Measurements from ENCODE around the gene SPIRE2. TPM values are rescaled to one million over a fixed set of nuclear protein-coding genes. Genes with fewer than 3 reads are reported as not detected.
"Not testable (repeated sequence)": the region's sequence is repeated elsewhere in the genome, so short reads cannot be mapped to it uniquely, and the experiment has no call there.

The SPIRE2 gene, protein sequence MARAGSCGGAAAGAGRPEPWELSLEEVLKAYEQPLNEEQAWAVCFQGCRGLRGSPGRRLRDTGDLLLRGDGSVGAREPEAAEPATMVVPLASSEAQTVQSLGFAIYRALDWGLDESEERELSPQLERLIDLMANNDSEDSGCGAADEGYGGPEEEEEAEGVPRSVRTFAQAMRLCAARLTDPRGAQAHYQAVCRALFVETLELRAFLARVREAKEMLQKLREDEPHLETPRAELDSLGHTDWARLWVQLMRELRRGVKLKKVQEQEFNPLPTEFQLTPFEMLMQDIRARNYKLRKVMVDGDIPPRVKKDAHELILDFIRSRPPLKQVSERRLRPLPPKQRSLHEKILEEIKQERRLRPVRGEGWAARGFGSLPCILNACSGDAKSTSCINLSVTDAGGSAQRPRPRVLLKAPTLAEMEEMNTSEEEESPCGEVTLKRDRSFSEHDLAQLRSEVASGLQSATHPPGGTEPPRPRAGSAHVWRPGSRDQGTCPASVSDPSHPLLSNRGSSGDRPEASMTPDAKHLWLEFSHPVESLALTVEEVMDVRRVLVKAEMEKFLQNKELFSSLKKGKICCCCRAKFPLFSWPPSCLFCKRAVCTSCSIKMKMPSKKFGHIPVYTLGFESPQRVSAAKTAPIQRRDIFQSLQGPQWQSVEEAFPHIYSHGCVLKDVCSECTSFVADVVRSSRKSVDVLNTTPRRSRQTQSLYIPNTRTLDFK
- total RNA-seq (10 to 100 TPM; 12.3 to 14.1 TPM), polyA plus RNA-seq (ENCODE audit: insufficient read length in 2 of 2) (10 to 100 TPM; 40.3 to 51.3 TPM)
- long read RNA-seq, donor 1, transcript SPIRE2-201 (15 exons, 3,235 nt): major isoform, 5 of 8 reads
- long read RNA-seq, donor 1, partial matches to known transcripts: 0 of 8 reads
- long read RNA-seq, donor 1, other reads (novel, unspliced or antisense): 0 of 8 reads
- long read RNA-seq, donor 2: 0 reads
- long read RNA-seq, donor 3, partial matches to known transcripts: 0 of 1 reads
- long read RNA-seq, donor 3, other reads (novel, unspliced or antisense): 0 of 1 reads
- long read RNA-seq, donor 4: 0 reads

DNA sequence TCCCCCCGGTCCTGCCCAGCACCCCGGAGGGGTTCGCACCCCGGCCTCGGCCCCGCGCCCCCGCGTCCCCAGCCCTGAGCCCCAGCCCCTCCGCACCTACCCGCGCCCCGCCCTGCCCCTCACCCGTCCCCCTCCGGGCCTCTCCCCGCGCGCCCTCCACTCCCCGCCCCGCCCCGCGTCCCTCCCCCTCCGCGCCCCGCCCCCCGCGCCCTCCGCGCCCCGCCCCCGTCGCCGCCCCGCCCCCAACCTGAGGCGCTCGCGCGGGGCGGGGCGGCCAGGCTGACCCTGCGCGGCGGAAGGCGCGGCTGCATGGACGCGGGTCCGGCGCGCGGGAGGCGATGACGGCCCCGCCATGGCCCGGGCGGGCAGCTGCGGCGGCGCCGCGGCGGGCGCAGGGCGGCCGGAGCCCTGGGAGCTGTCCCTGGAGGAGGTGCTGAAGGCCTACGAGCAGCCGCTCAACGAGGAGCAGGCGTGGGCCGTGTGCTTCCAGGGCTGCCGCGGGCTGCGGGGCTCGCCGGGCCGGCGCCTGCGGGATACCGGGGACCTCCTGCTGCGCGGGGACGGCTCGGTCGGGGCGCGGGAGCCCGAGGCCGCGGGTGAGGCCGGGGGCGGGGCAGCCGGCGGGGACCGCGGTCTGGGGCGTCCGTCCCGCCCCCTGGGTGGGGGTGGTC lies at the start of gene SPIRE2:
TSS of gene SPIRE2 (plus strand) at position 277 of the 671 bp plus-strand sequence. CDS start at position 353, 76 bp downstream.
- under 1% methylated on average over 70 of the region's 98 CpGs for WGBS (ENCODE audit: insufficient coverage)
- H3K4me1 ChIP-seq (ENCODE audit: control insufficient read depth, insufficient read depth, low read length): peaks cover 32% of the 10 kb centered on the region
- peaks cover 18% of the 10 kb centered on the region for H3K36me3 ChIP-seq (ENCODE audit: control insufficient read depth, insufficient read depth, low read length)
- H3K27me3 ChIP-seq (ENCODE audit: control insufficient read depth, insufficient read depth, low read length): no peaks in the 10 kb centered on the region
- H3K9me3 ChIP-seq (ENCODE audit: control insufficient read depth, insufficient read depth, low read length): no peaks in the 10 kb centered on the region
- peak within 1 kb of the TSS; percentile 10 for H3K27ac ChIP-seq (ENCODE audit: low read depth, low read length)
- H3K4me3 ChIP-seq (ENCODE audit: low read depth, low read length): peak within 1 kb of the TSS; percentile 48
- peak in 5 of 6 donors; percentile 42 to 85 (median 47) for DNase-seq (ENCODE audit: low read depth in 4 of 6, low spot score in 6 of 6)

DNA sequence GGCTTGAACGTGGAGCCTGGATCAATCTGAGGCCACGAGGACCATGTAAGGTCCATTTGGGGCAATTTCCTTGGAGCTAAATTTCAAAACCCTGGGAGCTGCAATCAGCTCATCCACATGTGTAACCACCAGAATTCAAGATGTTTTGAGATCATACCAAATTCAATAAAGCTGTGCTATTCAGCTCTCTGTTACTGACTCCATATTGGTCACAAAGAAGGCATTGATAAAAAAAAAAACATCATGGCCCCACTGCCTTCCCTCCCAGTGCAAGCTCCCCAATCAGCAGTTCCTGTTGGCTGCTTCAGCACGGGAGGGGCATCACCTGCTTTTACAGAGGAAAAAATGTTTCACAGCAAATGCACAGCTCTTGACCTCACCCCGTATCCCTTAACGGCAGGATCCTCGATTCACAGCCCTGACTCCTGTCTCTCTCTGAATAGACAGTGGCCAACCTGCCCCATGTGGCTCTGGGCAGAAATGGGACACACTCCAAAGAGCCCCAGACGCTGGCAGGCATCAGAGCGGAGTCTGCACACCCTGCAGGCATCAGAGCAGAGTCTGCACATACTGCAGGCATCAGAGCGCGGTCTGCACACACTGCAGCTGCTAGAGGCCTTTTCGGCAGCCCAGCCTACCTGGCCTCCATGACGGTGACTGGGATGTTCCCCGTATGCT lies 48.9 kb upstream of the SPIRE2 start:
- peak in 2 of 6 donors; percentile 5 to 30 for DNase-seq (ENCODE audit: low read depth in 4 of 6, low spot score in 6 of 6)

DNA sequence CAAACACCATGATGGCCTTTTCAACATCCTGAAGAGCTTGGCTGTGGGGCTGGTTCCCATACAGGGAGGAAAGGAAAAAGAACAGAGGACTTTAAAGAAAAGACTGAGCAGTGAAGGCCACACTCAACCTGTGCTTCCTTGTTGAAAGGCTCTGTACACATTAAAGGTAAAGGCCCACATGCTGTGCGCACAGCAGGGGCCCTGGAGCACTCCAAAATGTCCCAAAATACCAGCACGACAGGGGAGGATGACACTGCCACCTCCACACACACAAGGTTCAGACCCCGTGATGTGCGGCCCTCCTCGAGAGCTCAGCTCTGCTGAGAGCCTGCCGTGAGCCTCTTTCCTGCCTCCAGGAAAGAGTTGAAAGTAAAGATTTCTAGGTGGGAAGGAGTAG lies 48.4 kb upstream of the SPIRE2 start:
- DNase-seq (ENCODE audit: low read depth in 4 of 6, low spot score in 6 of 6): no peak
- Histone ChIP-seq H3K4me3 (ENCODE audit: low read depth, low read length) (no peak overlapping the region), H3K4me1 (ENCODE audit: control insufficient read depth, insufficient read depth, low read length) (peaks cover 9% of the 10 kb centered on the region), H3K27me3 (ENCODE audit: control insufficient read depth, insufficient read depth, low read length) (no peaks in the 10 kb centered on the region), H3K36me3 (ENCODE audit: control insufficient read depth, insufficient read depth, low read length) (peaks cover 55% of the 10 kb centered on the region), H3K27ac (ENCODE audit: low read depth, low read length) (no peak overlapping the region), H3K9me3 (ENCODE audit: control insufficient read depth, insufficient read depth, low read length) (no peaks in the 10 kb centered on the region)
- 81% methylated on average over 5 of the region's 6 CpGs for WGBS (ENCODE audit: insufficient coverage)

More for the DNA sequence above, 48.9 kb upstream of the SPIRE2 start:
- Histone ChIP-seq H3K9me3 (ENCODE audit: control insufficient read depth, insufficient read depth, low read length) (no peaks in the 10 kb centered on the region), H3K27me3 (ENCODE audit: control insufficient read depth, insufficient read depth, low read length) (no peaks in the 10 kb centered on the region), H3K27ac (ENCODE audit: low read depth, low read length) (no peak overlapping the region), H3K36me3 (ENCODE audit: control insufficient read depth, insufficient read depth, low read length) (peaks cover 53% of the 10 kb centered on the region), H3K4me3 (ENCODE audit: low read depth, low read length) (no peak overlapping the region), H3K4me1 (ENCODE audit: control insufficient read depth, insufficient read depth, low read length) (peaks cover 9% of the 10 kb centered on the region)
- WGBS (ENCODE audit: insufficient coverage): 74% methylated on average over 12 of the region's 13 CpGs

DNA sequence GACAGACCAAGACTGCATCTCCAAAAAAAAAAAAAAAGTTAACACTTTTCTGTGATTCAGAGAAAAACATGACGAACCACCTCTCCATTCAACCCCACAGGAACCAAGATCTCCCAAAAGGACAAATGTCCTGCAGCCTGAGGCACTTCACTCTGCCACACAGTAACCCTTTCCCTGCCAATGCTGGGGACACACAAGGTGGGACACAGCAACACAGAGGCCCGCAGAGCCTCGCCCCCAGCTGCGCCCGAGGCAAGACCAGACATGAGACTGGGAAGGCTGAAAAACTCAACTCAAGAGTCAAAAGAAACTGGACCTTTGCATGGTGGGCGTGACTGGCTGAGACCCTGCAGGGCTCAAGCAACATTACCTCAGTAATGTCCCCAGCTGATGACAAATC lies 45.8 kb upstream of the SPIRE2 start:
- Histone ChIP-seq H3K36me3 (ENCODE audit: control insufficient read depth, insufficient read depth, low read length) (peaks cover 65% of the 10 kb centered on the region), H3K9me3 (ENCODE audit: control insufficient read depth, insufficient read depth, low read length) (no peaks in the 10 kb centered on the region), H3K4me3 (ENCODE audit: low read depth, low read length) (no peak overlapping the region), H3K4me1 (ENCODE audit: control insufficient read depth, insufficient read depth, low read length) (peaks cover 9% of the 10 kb centered on the region), H3K27me3 (ENCODE audit: control insufficient read depth, insufficient read depth, low read length) (no peaks in the 10 kb centered on the region), H3K27ac (ENCODE audit: low read depth, low read length) (no peak overlapping the region)
- DNase-seq (ENCODE audit: low read depth in 4 of 6, low spot score in 6 of 6): no peak
- WGBS (ENCODE audit: insufficient coverage): 92% methylated on average over 6 of the region's 6 CpGs

DNA sequence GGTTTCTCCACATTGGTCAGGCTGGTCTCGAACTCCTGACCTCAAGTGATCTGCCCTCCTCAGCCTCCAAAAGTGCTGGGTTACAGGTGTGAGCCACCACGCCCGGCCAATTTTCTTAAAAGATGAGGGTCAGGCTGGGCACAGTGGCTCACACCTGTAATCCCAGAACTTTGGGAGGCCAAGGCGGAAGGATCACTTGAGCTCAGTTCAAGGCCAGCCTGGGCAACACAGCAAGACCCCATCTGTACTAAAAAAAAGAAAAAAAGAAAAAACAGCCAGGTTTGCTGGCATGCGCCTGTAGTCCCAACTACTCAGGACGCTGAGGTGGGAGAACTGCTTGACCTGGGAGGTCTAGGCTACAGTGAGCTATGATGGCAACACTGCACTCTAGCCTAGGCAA lies 44.3 kb upstream of the SPIRE2 start:
- not testable (repeated sequence) for DNase-seq (ENCODE audit: low read depth in 4 of 6, low spot score in 6 of 6); H3K4me1 ChIP-seq (ENCODE audit: control insufficient read depth, insufficient read depth, low read length); H3K27ac ChIP-seq (ENCODE audit: low read depth, low read length); H3K4me3 ChIP-seq (ENCODE audit: low read depth, low read length); H3K27me3 ChIP-seq (ENCODE audit: control insufficient read depth, insufficient read depth, low read length); H3K9me3 ChIP-seq (ENCODE audit: control insufficient read depth, insufficient read depth, low read length)
- peaks cover 63% of the 10 kb centered on the region for H3K36me3 ChIP-seq (ENCODE audit: control insufficient read depth, insufficient read depth, low read length)
- WGBS (ENCODE audit: insufficient coverage): 94% methylated on average over 3 of the region's 6 CpGs

DNA sequence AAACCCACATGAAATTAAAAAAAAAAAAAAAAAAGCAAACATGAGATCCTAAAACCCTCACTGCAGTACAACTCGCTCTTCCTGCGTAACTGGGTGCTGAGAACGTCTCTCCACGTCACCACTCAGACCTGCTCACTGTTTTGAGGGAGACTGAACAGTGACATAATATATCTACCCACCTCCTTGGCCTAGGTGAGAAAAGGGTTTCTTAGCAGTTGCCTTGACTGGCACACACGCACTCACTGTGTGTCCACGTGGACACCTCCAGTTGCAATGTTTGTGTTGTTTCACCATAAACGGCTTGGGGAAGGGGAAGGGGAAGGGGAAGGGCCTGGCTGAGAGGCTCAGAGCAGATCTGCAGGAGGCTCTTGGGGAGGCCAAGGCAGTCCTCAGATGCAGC lies 43.9 kb upstream of the SPIRE2 start:
- H3K9me3 ChIP-seq (ENCODE audit: control insufficient read depth, insufficient read depth, low read length): no peaks in the 10 kb centered on the region
- H3K4me3 ChIP-seq (ENCODE audit: low read depth, low read length): no peak overlapping the region
- DNase-seq (ENCODE audit: low read depth in 4 of 6, low spot score in 6 of 6): no peak
- H3K36me3 ChIP-seq (ENCODE audit: control insufficient read depth, insufficient read depth, low read length): peaks cover 62% of the 10 kb centered on the region
- H3K27ac ChIP-seq (ENCODE audit: low read depth, low read length): no peak overlapping the region
- peaks cover 3% of the 10 kb centered on the region for H3K4me1 ChIP-seq (ENCODE audit: control insufficient read depth, insufficient read depth, low read length)
- no peaks in the 10 kb centered on the region for H3K27me3 ChIP-seq (ENCODE audit: control insufficient read depth, insufficient read depth, low read length)
- 94% methylated on average over 3 of the region's 7 CpGs for WGBS (ENCODE audit: insufficient coverage)

DNA sequence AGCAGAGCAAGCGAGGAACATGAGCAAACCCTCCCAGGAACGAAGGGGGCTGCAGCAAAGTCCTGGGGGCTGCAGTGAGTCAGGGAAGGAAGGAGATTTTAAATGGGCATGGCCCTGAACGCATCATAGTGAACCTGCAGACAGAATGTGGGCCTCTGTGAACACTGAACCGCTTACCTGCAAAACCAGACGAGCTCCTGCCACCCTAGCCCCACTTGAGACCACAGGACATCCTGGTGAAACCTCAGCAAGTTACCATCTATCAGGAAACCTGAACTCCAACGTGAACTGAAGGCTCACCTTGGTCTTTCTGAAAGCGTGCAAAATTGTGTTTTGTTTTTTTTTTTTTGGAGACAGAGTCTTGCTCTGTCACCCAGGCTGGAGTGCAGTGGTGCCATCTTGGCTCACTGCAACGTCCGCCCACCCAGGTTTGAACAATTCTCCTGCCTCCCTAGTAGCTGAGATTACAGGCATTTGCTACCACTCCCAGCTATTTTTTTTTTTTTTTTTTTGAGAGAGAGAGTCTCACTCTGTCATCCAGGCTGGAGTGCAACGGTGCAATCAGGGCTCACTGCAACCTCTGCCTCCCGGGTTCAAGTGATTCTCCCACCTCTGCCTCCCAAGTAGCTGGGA lies 42.6 kb upstream of the SPIRE2 start:
- H3K4me3 ChIP-seq (ENCODE audit: low read depth, low read length): no peak overlapping the region
- WGBS (ENCODE audit: insufficient coverage): 97% methylated on average over 7 of the region's 11 CpGs
- no peak overlapping the region for H3K27ac ChIP-seq (ENCODE audit: low read depth, low read length)
- no peaks in the 10 kb centered on the region for H3K27me3 ChIP-seq (ENCODE audit: control insufficient read depth, insufficient read depth, low read length)
- H3K36me3 ChIP-seq (ENCODE audit: control insufficient read depth, insufficient read depth, low read length): peaks cover 59% of the 10 kb centered on the region
- H3K4me1 ChIP-seq (ENCODE audit: control insufficient read depth, insufficient read depth, low read length): no peaks in the 10 kb centered on the region
- H3K9me3 ChIP-seq (ENCODE audit: control insufficient read depth, insufficient read depth, low read length): no peaks in the 10 kb centered on the region
- no peak for DNase-seq (ENCODE audit: low read depth in 4 of 6, low spot score in 6 of 6)

DNA sequence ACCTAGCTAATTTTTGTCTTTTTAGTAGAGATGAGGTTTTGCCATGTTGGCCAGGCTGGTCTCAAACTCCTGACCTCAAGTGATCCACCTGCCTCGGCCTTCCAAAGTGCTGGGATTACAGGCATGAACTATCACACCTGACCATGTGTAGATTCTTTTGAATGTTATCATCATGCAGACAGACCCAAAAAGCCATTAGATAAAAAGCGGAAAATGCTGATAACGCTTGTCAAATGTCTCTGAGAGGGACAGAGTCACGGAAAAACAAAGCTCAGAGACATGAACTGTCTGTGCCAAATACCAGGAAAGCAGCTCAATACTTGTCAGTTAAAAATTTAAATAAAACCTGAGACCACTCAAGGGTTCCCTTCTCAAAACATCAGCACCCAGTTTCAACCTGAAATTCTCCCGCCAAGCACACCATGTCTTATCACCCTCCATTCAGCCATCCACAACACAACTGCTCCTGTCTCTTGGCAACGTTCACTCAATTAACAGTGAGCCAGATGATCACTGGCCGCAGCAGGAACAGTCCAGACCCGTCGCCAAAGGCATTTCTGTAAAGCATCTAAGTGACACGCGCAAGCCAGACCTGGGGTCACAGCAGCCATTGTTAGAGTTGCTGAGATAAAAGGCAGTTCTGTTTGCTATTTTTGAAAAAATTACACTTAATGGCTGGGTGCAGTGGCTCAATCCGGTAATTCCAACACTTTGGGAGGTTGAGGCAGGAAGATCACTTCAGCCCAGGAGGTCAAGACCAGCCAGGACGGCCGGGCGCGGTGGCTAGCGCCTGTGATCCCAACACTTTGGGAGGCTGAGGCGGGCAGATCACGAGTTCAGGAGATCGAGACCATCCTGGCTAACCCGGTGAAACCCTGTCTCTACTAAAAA lies 41.6 kb upstream of the SPIRE2 start:
- Histone ChIP-seq H3K36me3 (ENCODE audit: control insufficient read depth, insufficient read depth, low read length) (peaks cover 65% of the 10 kb centered on the region), H3K27me3 (ENCODE audit: control insufficient read depth, insufficient read depth, low read length) (no peaks in the 10 kb centered on the region), H3K9me3 (ENCODE audit: control insufficient read depth, insufficient read depth, low read length) (no peaks in the 10 kb centered on the region), H3K4me3 (ENCODE audit: low read depth, low read length) (no peak overlapping the region), H3K4me1 (ENCODE audit: control insufficient read depth, insufficient read depth, low read length) (no peaks in the 10 kb centered on the region), H3K27ac (ENCODE audit: low read depth, low read length) (no peak overlapping the region)
- DNase-seq (ENCODE audit: low read depth in 4 of 6, low spot score in 6 of 6): peak in 1 of 6 donors; percentile 24
- 80% methylated on average over 14 of the region's 21 CpGs for WGBS (ENCODE audit: insufficient coverage)
